ENCODE results near the gene NYNRIN. TPM values are rescaled to one million over a fixed set of nuclear protein-coding genes. Genes with fewer than 3 reads are reported as not detected.

The NYNRIN gene
- total RNA-seq, 1 experiment from 2014 or later, result 16.6 TPM

- Mint-ChIP-seq H3K4me1 (peaks cover 23% of the 10 kb centered on the region), H3K27ac (no peak overlapping the region), H3K9me3 (no peaks in the 10 kb centered on the region), H3K27me3 (ENCODE audit: low read depth) (no peaks in the 10 kb centered on the region; the same call in 1 of the 2 replicates), H3K4me3 (no peak overlapping the region), H3K36me3 (no peaks in the 10 kb centered on the region)
- TF ChIP-seq GABPB1 (CRISPR knock-in tag; IDR thresholded peaks at IDR 0.05), result no peak
- TF ChIP-seq CREB1 (CRISPR knock-in tag; IDR thresholded peaks at IDR 0.05), result no peak
- TF ChIP-seq GTF2I (CRISPR knock-in tag; conservative IDR thresholded peaks at IDR 0.05), result no peak
- TF ChIP-seq MXD4 (CRISPR knock-in tag; IDR thresholded peaks at IDR 0.05; ENCODE audit: borderline replicate concordance), result no peak
- TF ChIP-seq E2F1 (CRISPR knock-in tag; IDR thresholded peaks at IDR 0.05), result no peak
- TF ChIP-seq PRDM15 (CRISPR knock-in tag; IDR thresholded peaks at IDR 0.05), result no peak
- ATAC-seq, result no peak
- ChIA-PET POLR2A (no interaction called here), CTCF (interaction anchor here (1.0 to 1.2 kb wide), 3 partner anchors 16 to 50 kb away, joined by 3 to 7 read pairs (median 4); partner anchors contain the start of gene KHNYN)
- DNase-seq (ENCODE audit: low spot score), result no peak
Observed at GRCh38 chr14:24382064-24382371, 16.8 kb upstream of the NYNRIN start.

GRCh38 chr14:24384169-24384568 is 14.6 kb upstream of the NYNRIN start:
- ChIA-PET CTCF (interaction anchor here (0.7 kb wide), 1 partner anchor 48 kb away, joined by 3 read pairs; no protein-coding TSS in a partner anchor), POLR2A (no interaction called here)
- Mint-ChIP-seq H3K4me1 (peaks cover 21% of the 10 kb centered on the region), H3K4me3 (no peak overlapping the region), H3K9me3 (no peaks in the 10 kb centered on the region), H3K27me3 (ENCODE audit: low read depth) (no peaks in the 10 kb centered on the region; the same call in none of the 2 replicates), H3K27ac (no peak overlapping the region), H3K36me3 (no peaks in the 10 kb centered on the region)
- no peak for DNase-seq (ENCODE audit: low spot score)
- ATAC-seq, result no peak
- TF ChIP-seq MAX (CRISPR knock-in tag; IDR thresholded peaks at IDR 0.05) (no peak), E2F5 (CRISPR knock-in tag; IDR thresholded peaks at IDR 0.05) (no peak), ZNF219 (CRISPR knock-in tag; IDR thresholded peaks at IDR 0.05; ENCODE audit: borderline replicate concordance) (no peak), ZNF396 (CRISPR knock-in tag; IDR thresholded peaks at IDR 0.05; ENCODE audit: borderline replicate concordance) (no peak), JUN (CRISPR knock-in tag; IDR thresholded peaks at IDR 0.05) (no peak), ATF3 (CRISPR knock-in tag; conservative IDR thresholded peaks at IDR 0.05) (no peak), TEAD1 (CRISPR knock-in tag; IDR thresholded peaks at IDR 0.05) (no peak), SOX15 (CRISPR knock-in tag; IDR thresholded peaks at IDR 0.05) (no peak), PREB (CRISPR knock-in tag; IDR thresholded peaks at IDR 0.05; ENCODE audit: borderline replicate concordance) (no peak), ZNF425 (CRISPR knock-in tag; conservative IDR thresholded peaks at IDR 0.05) (no peak), ZNF121 (CRISPR knock-in tag; IDR thresholded peaks at IDR 0.05) (no peak), ZNF532 (CRISPR knock-in tag; IDR thresholded peaks at IDR 0.05; ENCODE audit: borderline replicate concordance) (no peak), PRRX2 (CRISPR knock-in tag; IDR thresholded peaks at IDR 0.05) (no peak), ZNF232 (CRISPR knock-in tag; IDR thresholded peaks at IDR 0.05) (no peak), EMX1 (CRISPR knock-in tag; IDR thresholded peaks at IDR 0.05) (no peak)

Measured in WTC11 (cell line).